Breast epithelium (tissue), 3 donors: ENCODE data around the gene COL25A1.

Experiments
- CTCF ChIP-seq, 3 donors: fragments of 450-650 bp; IDR thresholded peaks; one replicate each; pipeline ENCODE4 v1.5.1; 2016 to 2017; ENCODE audit warnings: antibody characterized with exemption in 3 of 3, mild to moderate bottlenecking in 3 of 3, moderate library complexity in 3 of 3
- POLR2A ChIP-seq: fragments of 450-650 bp; IDR thresholded peaks from one replicate; pipeline ENCODE4 v1.6.1; 2016; ENCODE audit warnings: antibody characterized with exemption, mild to moderate bottlenecking, moderate library complexity
- POLR2AphosphoS5 ChIP-seq, 3 donors: sonication (generic); formaldehyde crosslinking; IDR thresholded peaks; one replicate each; pipeline ENCODE4 v1.6.1; 2017; ENCODE audit warnings: antibody characterized with exemption in 3 of 3

GRCh38 chr4:109127866-109128265 is 174.6 kb downstream of the COL25A1 start:
- TF ChIP-seq CTCF (IDR thresholded peaks at IDR 0.05), result no peak
- TF ChIP-seq POLR2A, result no peak
- no peak for TF ChIP-seq POLR2AphosphoS5 (IDR thresholded peaks at IDR 0.05)
